SK-N-SH (cell line): ENCODE measurements around the gene NAE1. TPM values are rescaled to one million over a fixed set of nuclear protein-coding genes. Genes with fewer than 3 reads are reported as not detected.

Experiments used
- CTCF ChIA-PET: fragments of 300-600, 350-600 bp; formaldehyde crosslinking; extraction: SDS; loops from one replicate; lab custom pipeline; 2021; lab: Yijun Ruan, JAX
- POLR2A ChIA-PET: fragments of 350-600 bp; sonication (Branson Sonifier 250); formaldehyde crosslinking; extraction: SDS; loops from one replicate; lab custom pipeline; 2020; ENCODE audit warnings: antibody characterized with exemption, inconsistent platforms; lab: Yijun Ruan, JAX
- DNase-seq: peaks from one replicate; pipeline ENCODE4 v3.0.0; 2012
- H2AFZ ChIP-seq: fragments of 200-600 bp; sonication (generic); 2 replicates; pipeline ENCODE4 v1.8.1; 2016; ENCODE audit warnings: antibody characterized with exemption, mild to moderate bottlenecking, low read depth
- H3F3A ChIP-seq: fragments of 200-600 bp; sonication (generic); replicated peaks from 2 replicates; pipeline ENCODE3; 2016; ENCODE audit warnings: antibody characterized with exemption, mild to moderate bottlenecking; ENCODE audit not compliant: insufficient read depth
- H3K27ac ChIP-seq, 2 experiments: fragments of 200-500 bp in 1 of 2; fragments of 200-600 bp in 1 of 2; sonication (Bioruptor generic) in 1 of 2; sonication (generic), shearing (Covaris generic) in 1 of 2; 2 replicates each; pipeline versions ENCODE4 v1.5.1 to v1.6.1; 2014 to 2016; ENCODE audit warnings: low read depth in 2 of 2, inconsistent platforms in 1 of 2, low read length in 1 of 2, mild to moderate bottlenecking in 1 of 2, mixed read lengths in 1 of 2
- H3K27me3 ChIP-seq: fragments of 200-600 bp; sonication (generic), shearing (Covaris generic); 2 replicates; pipeline ENCODE4 v1.6.1; 2016; ENCODE audit warnings: mixed run types; ENCODE audit not compliant: insufficient read depth
- H3K36me3 ChIP-seq, 2 experiments: fragments of 200-500 bp in 1 of 2; fragments of 200-600 bp in 1 of 2; sonication (Bioruptor generic) in 1 of 2; sonication (generic) in 1 of 2; replicated peaks in 1 of 2; 2 replicates each; pipeline versions ENCODE3 to v1.5.1; 2014 to 2016; ENCODE audit warnings: low read length in 1 of 2, mild to moderate bottlenecking in 1 of 2; ENCODE audit not compliant: insufficient read depth in 2 of 2, control insufficient read depth in 1 of 2
- H3K4me1 ChIP-seq, 2 experiments: fragments of 200-500 bp in 1 of 2; fragments of 200-600 bp in 1 of 2; sonication (Bioruptor generic) in 1 of 2; sonication (generic), shearing (Covaris generic) in 1 of 2; 2 replicates each; pipeline versions ENCODE4 v1.5.1 to v1.6.1; 2014 to 2016; ENCODE audit warnings: low read depth in 1 of 2, low read length in 1 of 2, mixed run types in 1 of 2; ENCODE audit not compliant: insufficient read depth in 2 of 2, control insufficient read depth in 1 of 2
- H3K4me2 ChIP-seq: fragments of 200-600 bp; sonication (generic), shearing (Covaris generic); 2 replicates; pipeline ENCODE4 v1.6.1; 2017; ENCODE audit warnings: mixed run types
- H3K4me3 ChIP-seq, 2 experiments: fragments of 200-500 bp in 1 of 2; fragments of 200-600 bp in 1 of 2; sonication (Bioruptor generic) in 1 of 2; sonication (generic), shearing (Covaris generic) in 1 of 2; 2 replicates each; pipeline versions ENCODE4 v1.5.1 to v1.8.1; 2014 to 2016; ENCODE audit warnings: low read depth in 2 of 2, inconsistent platforms in 1 of 2, low read length in 1 of 2, mild to moderate bottlenecking in 1 of 2, mixed read lengths in 1 of 2, moderate library complexity in 1 of 2
- H3K79me2 ChIP-seq: fragments of 200-600 bp; sonication (generic); 2 replicates; pipeline ENCODE4 v1.8.1; 2017; ENCODE audit warnings: mild to moderate bottlenecking; ENCODE audit not compliant: insufficient read depth
- H3K9ac ChIP-seq: fragments of 200-600 bp; sonication (generic); 2 replicates; pipeline ENCODE4 v1.6.1; 2017; ENCODE audit warnings: mixed run types
- H3K9me2 ChIP-seq: fragments of 200-600 bp; sonication (generic); 2 replicates; pipeline ENCODE4 v1.6.1; 2017; ENCODE audit warnings: mixed run types
- H3K9me3 ChIP-seq: fragments of 200-600 bp; sonication (generic); 2 replicates; pipeline ENCODE4 v1.6.1; 2017; ENCODE audit warnings: mixed run types, mild to moderate bottlenecking, moderate library complexity
- H4K20me1 ChIP-seq: fragments of 200-600 bp; sonication (generic); 2 replicates; pipeline ENCODE4 v1.6.1; 2017; ENCODE audit warnings: mild to moderate bottlenecking, mixed run types; ENCODE audit not compliant: insufficient read depth
- CTCF ChIP-seq: fragments of 200-600 bp; sonication (generic); IDR thresholded peaks from 2 replicates; pipeline ENCODE4 v1.6.1; 2017; ENCODE audit warnings: antibody characterized with exemption, mild to moderate bottlenecking, moderate library complexity
- ELF1 ChIP-seq: IDR thresholded peaks from 2 replicates; pipeline ENCODE4 v1.4.0; 2012
- FOSL2 ChIP-seq: IDR thresholded peaks from 2 replicates; pipeline ENCODE4 v1.4.0; 2012; ENCODE audit warnings: low read depth, mild to moderate bottlenecking, moderate library complexity, borderline replicate concordance
- FOXJ3 ChIP-seq: sonication (generic); formaldehyde crosslinking; IDR thresholded peaks from 2 replicates; pipeline ENCODE4 v1.5.1; 2020; ENCODE audit warnings: mild to moderate bottlenecking, missing genetic modification reagents
- FOXM1 ChIP-seq: IDR thresholded peaks from 2 replicates; pipeline ENCODE4 v1.4.0; 2012; ENCODE audit warnings: low read depth, mild to moderate bottlenecking
- REST ChIP-seq: IDR thresholded peaks from 2 replicates; pipeline ENCODE4 v1.6.1; 2012; ENCODE audit warnings: mild to moderate bottlenecking, low read depth, low read length, moderate library complexity
- RFX5 ChIP-seq: IDR thresholded peaks from 2 replicates; pipeline ENCODE4 v1.6.1; 2012; ENCODE audit warnings: mild to moderate bottlenecking, improper control_type of control experiment, low read length
- YY1 ChIP-seq: IDR thresholded peaks from 2 replicates; pipeline ENCODE4 v1.4.0; 2012; ENCODE audit warnings: low read depth, mild to moderate bottlenecking
- ZBTB33 ChIP-seq: IDR thresholded peaks from 2 replicates; pipeline ENCODE4 v1.4.0; 2012; ENCODE audit warnings: low read depth, borderline replicate concordance
- WGBS: methylation state at CpG from one replicate; pipeline ENCODE4 v1.1.6; 2017; ENCODE audit warnings: low lambda C conversion rate; 5-methylcytosine and 5-hydroxymethylcytosine counted together
- polyA plus RNA-seq, 3 experiments: library from polyadenylated mRNA; depleted of rRNA; stranded (reverse); fragments of >200 nt; gene quantifications; 2 replicates each; pipeline ENCODE4 v1.2.3, GENCODE V29; 2012

Gene NAE1
- polyA plus RNA-seq, 1 of the 3 experiments (the other 2 are of a cell fraction) = 33.8 TPM

- no peaks in the 10 kb centered on the region for H3K36me3 ChIP-seq
- peaks cover 15% of the 10 kb centered on the region; the same call in 1 of the 2 replicates for H3K27me3 ChIP-seq
- WGBS = 8% methylated on average over 12 of the region's 79 CpGs
- H3K9me3 ChIP-seq = no peaks in the 10 kb centered on the region
- H3K27ac ChIP-seq = no peak within 1 kb of the TSS
- no peaks in the 10 kb centered on the region for H3F3A ChIP-seq
- no peaks in the 10 kb centered on the region for H4K20me1 ChIP-seq
- no peak for TF ChIP-seq ZBTB33
- TF ChIP-seq CTCF = no peak
- no peaks in the 10 kb centered on the region for H3K9me2 ChIP-seq
- peak within 1 kb of the TSS; percentile 47 to 53 for H3K4me3 ChIP-seq
- no peak within 1 kb of the TSS for H2AFZ ChIP-seq
- no peak within 1 kb of the TSS for H3K9ac ChIP-seq
- peak within 1 kb of the TSS; percentile 92 for H3K4me2 ChIP-seq
- CTCF ChIA-PET = interaction anchor here (1.2 to 10.1 kb wide), 4 partner anchors 12 to 46 kb away, joined by 3 to 82 read pairs (median 36); partner anchors contain the start of gene NAE1
- POLR2A ChIA-PET = no interaction called here
- DNase-seq = peak; percentile 75
- no peaks in the 10 kb centered on the region for H3K79me2 ChIP-seq
- peaks cover 0 to 8% of the 10 kb centered on the region in 2 experiments; a peak in 1 of 4 replicates for H3K4me1 ChIP-seq
Measured at GRCh38 chr16:66844342-66845079, 13.7 kb upstream of the NAE1 start, which contains the start of gene CA7. TSS of gene CA7 (plus strand) at chr16:66844414. CDS start at chr16:66844488, 74 bp downstream.

- POLR2A ChIA-PET = no interaction called here
- Histone ChIP-seq H3F3A (no peaks in the 10 kb centered on the region), H3K9me2 (no peaks in the 10 kb centered on the region), H2AFZ (no peak overlapping the region), H3K9me3 (no peaks in the 10 kb centered on the region), H3K36me3 (no peaks in the 10 kb centered on the region), H3K4me2 (no peak overlapping the region), H3K9ac (no peak overlapping the region), H3K27ac (no peak overlapping the region), H3K79me2 (no peaks in the 10 kb centered on the region), H3K4me1 (peaks cover 0 to 8% of the 10 kb centered on the region in 2 experiments; a peak in 1 of 4 replicates), H3K27me3 (peaks cover 15% of the 10 kb centered on the region; the same call in 1 of the 2 replicates), H3K4me3 (no peak overlapping the region), H4K20me1 (no peaks in the 10 kb centered on the region)
- CTCF ChIA-PET = interaction anchor here (1.7 to 10.1 kb wide), 3 partner anchors 11 to 23 kb away, joined by 5 to 82 read pairs (median 68); partner anchors contain the start of gene NAE1
- DNase-seq = no peak
- WGBS = 64% methylated on average over 6 of the region's 14 CpGs
- TF ChIP-seq RFX5 (no peak), YY1 (no peak), FOXJ3 (CRISPR knock-in tag) (no peak), ELF1 (no peak), REST (no peak), FOSL2 (no peak), FOXM1 (no peak)
Measured at GRCh38 chr16:66844009-66844341, 13.2 kb upstream of the NAE1 start.
